GM19328 (cell line): ENCODE measurements around the gene HYOU1.
"Not testable (repeated sequence)": the region's sequence is repeated elsewhere in the genome, so short reads cannot be mapped to it uniquely, and the experiment has no call there.

ENCODE experiments used
- ATAC-seq: cut with Tn5 transposase; IDR thresholded peaks from one replicate; pipeline ENCODE4 v1.9.1; 2021; ENCODE audit warnings: mild to moderate bottlenecking, moderate library complexity; ENCODE audit not compliant: unreplicated experiment

HYOU1 gene

DNA sequence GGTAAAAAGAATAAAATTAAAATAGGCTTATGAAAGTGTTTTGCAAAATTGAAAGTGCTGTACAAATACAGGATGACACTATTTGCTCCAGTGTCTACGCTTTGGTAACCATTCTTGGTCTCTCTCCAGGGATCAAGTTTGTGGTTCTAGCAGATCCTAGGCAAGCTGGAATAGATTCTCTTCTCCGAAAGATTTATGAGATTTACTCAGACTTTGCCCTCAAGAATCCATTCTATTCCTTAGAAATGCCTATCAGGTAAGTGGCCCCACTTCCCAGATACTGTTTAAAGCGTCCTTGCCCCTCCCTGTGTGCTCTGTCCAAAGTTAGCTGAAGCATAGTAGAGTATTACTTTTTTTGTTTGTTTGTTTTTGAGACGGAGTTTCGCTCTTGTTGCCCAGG is 35.4 kb downstream of the HYOU1 start:
- no peak for ATAC-seq

DNA sequence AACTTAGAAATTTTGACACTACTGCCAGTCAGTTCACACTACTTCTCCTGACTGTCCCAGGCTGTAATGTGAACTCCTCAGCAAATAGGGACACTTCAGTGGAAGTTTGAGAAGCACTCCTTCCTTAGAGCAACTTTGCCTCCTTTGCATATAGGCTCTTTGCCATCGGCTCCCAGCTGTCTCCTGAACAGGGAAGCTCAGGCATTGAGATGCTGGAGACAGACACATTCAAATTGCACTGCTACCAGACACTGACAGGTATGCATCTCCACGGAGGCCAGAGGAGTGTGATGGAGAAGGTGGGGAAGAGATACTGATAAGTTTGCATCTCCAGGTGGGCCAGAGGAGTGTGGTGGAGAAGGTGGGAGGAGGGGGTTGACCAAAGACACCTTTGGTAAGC is 37.0 kb downstream of the HYOU1 start:
- no peak for ATAC-seq

DNA sequence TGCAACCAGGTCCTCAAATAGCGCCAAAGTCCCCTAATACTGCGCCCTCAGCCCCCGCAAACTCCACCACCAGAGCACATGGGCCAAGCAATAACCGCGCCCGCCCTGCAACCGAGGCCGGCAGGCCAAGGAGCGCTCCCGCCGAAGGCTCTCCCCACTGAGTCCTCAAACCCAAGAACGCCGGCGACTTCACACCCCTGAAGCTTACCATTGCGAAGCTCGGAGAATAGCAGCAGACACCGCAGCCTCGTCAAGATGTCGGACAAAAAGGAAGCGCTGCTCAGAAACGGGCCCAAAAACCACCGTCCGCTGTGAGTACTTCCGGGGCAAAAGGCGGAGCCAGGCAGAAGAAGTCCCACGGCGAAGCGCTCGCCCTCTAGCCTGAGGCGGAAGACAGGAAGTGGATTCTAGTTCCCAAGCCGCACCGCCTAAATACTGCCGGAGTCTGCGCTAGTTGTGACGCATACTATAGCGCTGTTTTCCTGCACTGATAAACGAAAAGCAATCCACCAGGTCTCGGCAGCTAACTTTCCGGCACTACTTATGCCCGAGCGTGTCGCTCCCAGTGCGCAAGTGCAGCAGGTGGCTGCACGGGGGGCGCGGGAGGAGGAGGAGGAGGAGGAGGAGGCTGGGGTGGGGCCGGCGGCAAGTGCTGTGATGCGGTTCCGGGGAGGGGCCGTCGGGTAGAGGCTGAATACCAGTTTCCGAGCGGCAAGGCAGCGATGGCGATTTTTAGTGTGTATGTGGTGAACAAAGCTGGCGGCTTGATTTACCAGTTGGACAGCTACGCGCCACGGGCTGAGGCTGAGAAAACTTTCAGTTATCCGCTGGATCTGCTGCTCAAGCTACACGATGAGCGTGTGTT is 38.7 kb downstream of the HYOU1 start, which contains the start of the genes RPS25 and TRAPPC4:
RPS25 (minus strand) TSS at position 270 of the 865 bp plus-strand sequence; CDS start at position 211, 59 bp downstream.
TRAPPC4 (plus strand) TSS at position 693 of the 865 bp plus-strand sequence; CDS start at position 723, 30 bp downstream.
- peak; percentile 76 for ATAC-seq

DNA sequence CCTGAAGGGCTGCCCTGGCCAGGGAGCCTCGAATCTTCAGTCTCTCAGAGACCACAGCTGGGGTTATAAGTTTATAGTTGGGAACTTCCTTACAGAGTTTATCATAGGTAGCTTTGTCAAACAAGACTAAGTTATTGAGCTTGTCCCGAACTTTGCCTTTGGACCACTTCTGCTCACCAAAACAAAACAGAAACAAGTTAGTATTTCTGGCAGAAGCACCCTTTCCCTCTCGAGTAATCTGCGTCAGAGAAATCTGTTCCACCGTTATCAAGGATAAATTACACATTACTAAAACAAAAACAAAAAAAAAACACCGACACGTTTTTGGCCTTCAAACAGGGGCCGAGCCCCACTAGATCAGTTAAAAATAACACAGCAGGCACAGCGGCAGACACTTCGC is 39.6 kb downstream of the HYOU1 start:
- not testable (repeated sequence) for ATAC-seq

DNA sequence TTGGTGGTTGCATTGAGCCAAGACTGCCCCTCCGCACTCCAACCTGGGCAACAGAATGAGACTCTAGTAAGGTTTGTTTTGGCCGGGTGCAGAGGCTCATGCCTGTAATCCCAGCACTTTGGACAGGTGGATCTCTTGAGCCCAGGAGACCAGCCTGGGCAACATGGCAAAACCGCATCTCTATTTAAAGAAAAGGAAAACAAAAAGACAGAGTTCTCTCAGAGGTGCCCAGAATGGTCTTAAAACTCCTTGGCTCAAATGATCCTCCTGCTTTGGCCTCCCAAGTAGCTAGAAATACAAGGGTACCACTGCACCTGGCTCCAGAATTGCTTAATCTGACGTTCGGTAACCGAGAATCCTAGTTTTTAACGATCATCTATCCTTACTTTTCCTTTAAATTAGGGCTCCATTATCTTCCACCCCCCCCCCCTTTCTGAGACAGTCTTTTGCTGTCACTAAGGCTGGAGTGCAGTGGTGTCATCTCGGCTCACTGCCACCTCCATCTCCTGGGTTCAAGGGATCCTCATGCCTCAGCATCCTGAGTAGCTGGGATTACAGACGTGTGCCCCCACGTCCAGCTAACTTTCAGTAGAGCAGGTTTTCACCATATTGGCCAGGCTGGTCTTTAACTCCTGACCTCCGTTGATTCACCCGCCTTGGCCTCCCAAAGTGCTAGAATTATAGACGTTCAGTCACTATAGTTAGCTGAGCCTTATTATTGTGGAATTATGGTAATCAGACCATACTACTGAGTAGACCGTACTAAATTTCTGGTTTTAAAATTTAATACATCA is 40.6 kb downstream of the HYOU1 start:
- no peak for ATAC-seq

DNA sequence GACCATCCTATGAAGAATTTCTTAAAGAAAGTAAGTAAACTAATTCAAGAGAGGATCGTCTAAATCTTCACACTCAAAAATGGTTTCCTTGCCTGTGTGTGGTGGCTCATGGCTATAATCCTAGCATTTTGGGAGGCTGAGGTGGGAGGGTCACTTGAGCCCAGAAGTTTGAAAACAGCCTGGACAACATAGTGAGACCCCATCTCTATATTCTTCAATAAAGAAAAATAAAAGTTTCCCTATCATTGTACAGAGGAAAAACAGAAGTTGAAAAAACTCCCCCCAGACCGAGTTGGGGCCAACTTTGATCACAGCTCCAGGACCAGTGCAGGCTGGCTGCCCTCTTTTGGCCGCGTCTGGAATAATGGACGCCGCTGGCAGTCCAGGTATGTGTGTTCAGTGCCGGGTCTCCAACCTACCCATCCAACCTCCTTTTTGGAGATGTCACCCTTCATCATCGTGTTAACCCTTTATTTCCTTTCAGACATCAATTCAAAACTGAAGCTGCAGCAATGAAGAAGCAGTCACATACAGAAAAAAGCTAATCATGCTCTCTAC is 41.9 kb downstream of the HYOU1 start:
- no peak for ATAC-seq

DNA sequence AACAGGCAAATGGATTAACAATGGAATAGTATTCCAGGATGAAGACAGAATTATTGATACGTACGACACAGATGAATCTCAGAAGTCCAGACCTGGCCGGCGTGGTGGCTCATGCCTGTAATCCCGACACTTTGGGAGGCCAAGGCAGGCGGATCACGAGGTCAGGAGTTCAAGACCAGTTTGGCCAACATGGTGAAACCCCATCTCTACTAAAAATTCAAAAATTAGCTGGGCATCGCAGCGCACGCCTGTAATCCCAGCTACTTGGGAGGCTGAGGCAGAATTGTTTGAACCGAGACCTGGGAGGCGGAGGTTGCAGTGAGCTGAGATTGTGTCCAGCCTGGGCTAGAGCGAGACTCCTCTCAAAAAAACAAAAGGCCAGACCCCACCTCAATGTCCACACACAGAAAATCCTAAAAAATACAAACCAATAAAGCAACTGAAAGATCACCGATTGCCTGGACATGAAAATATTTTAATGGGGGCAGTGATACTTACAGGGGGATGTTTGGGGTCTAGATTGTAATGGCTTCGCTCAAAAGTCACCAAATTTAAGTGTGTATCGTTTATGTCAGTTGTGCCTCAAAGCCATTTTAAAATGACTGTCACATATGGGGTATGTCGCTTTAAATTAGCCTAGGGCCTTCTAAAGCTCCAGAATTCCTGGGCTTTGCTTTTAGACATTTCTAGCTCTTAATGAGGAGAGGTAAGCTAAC is 42.6 kb downstream of the HYOU1 start:
- no peak for ATAC-seq

DNA sequence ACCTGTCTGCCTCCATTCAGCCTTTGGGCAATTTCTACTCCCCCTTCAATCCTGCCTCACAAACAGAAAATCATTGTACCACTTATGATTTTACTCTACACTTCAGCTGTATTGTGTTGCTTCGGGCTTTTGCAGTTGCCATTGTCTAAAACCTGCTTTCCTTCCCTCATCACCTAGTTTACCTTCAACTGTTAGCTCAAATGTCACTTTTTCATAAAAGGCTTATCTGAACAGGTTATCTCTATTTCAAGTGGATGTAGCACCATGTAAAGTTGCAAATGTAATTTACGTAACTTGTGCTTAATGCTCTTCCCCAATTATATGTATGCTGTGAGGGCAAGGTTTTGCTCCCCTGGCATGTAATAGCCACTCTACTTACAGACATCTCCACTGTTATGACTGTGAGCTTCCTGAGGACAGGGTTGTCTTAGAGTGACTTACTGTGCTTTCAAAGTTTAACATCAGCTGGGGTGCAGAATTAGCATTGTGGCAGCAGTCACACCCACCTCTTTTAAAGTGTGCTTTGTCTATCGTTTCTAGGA is 44.3 kb downstream of the HYOU1 start:
- ATAC-seq, result no peak

DNA sequence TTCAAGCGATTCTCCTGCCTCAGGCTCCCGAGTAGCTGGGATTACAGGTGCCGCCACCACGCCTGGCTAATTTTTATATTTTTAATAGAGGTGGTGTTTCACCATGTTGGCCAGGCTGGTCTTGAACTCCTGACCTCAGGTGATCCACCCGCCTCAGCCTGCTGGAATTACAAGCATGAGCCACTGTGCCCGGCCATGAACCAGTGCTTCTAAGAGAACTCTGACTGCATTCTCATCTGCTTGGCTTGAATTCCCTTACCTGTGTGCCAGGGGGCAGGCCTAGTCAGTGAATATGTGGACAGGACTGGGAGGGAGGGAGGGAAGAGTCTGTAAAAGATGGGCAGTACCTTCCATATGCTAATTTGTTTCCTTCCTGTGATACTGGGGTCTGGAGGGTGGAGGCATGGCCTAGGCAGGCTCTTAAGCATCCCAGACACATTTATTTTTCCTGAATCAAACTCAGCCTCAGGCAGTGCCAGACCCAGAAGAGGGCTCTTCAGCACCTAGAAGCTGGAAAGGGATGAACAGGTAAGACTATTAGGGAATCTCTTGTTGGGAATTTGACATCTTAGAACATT is 45.4 kb downstream of the HYOU1 start:
- ATAC-seq, result no peak

DNA sequence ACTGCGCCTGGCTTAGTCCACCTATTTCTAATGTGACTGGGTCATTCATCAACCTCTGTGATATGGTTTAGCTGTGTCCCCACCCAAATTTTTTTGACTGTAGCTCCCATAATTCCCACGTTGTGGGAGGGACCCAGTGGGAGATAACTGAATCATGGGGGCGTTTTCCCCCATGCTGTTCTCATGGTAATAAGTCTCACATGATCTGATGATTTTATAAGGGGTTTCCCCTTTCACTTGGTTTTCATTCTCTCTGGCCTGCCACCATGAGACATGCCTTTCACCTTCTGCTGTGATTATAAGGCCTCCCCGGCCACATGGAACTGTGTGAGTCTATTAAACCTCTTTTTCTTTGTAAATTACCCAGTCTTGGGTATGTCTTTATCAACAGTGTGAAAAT is 50.3 kb downstream of the HYOU1 start:
- no peak for ATAC-seq

DNA sequence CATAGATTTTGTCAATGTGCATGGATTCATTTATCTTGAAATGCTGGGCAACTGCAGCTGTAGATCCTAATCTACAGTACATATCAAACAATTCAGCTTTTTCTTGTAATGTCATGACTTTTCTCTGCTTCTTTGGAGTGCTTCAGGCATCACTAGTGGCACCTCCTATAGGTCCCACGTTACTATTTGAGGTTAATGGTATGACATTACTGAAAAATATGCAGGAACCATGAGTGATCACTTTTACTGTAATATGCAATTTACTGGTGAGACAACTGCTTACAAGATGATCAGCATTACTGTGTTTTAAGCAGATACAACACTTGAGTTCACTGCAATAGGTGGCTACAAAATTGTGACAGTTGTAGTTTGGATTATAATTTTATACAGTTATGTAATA is 56.1 kb downstream of the HYOU1 start:
- no peak for ATAC-seq

DNA sequence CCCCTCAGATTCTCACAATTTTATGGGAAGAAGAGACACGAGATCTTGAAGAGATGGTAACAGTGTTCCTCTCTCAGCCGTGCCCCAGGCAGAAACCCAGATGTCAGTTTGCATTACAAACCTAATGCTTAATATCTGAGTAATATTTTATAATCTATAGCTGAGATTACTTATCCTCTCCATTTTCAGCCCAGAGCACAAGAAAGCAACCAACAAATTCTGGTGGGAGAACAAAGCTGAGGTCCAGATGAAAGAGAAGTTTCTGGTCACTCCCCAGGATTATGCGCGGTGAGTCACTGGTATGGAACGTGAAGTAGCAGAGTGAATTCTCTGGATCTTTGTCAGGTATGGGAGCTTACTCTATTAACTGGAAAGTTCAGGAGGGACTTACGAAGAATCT is 58.2 kb downstream of the HYOU1 start:
- no peak for ATAC-seq

DNA sequence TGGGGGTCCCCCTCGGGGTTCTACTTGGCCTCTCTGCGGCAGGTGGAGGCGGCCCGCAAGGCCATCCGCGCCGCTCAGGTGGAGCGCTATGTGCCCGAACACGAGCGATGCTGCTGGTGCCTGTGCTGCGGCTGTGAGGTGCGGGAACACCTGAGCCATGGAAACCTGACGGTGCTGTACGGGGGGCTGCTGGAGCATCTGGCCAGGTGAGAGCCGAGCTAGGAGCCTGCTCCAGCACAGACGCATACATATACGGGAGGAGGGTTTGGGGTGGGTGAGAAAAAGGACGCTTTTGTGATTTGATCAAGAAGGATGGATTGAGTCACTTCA is 58.7 kb downstream of the HYOU1 start:
- ATAC-seq, result peak; percentile 8

DNA sequence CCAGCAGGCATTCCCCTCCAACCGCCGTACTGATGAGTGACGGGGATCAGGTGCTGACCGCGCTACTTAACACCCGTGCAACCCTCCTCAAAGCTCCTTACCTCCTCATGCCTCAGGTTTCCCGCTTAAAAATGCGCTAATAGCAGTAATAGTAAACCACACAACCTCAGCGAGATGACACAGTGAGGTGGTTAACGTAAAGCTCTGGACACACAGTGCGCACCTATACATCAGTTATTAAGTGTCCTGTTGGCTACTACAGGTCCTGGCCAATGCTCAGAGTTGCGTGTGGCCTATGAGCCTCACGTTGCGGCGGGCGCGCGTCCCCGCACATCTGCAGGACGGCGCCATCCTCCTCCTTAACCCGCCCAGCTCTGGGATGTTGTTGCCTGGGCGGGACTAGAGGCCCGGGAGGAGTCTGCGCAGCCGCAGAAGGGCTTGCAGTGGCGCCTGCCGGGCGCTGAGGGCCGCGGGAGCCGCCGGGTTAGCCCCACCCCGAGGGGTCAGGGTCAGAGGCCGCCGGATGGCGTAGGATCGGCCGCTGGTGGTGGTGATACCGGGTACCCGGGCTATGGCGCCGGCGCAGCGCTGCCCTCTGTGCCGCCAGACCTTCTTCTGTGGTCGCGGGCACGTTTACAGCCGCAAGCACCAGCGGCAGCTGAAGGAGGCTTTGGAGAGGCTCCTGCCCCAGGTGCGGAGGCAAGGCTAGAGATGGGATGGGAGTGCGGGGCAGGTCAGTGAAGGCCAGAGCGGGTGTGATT is 59.2 kb downstream of the HYOU1 start, which contains the start of gene CENATAC:
CENATAC (plus strand) TSS at position 512 of the 761 bp plus-strand sequence; CDS start at position 572, 60 bp downstream.
- peak; percentile 92 for ATAC-seq

DNA sequence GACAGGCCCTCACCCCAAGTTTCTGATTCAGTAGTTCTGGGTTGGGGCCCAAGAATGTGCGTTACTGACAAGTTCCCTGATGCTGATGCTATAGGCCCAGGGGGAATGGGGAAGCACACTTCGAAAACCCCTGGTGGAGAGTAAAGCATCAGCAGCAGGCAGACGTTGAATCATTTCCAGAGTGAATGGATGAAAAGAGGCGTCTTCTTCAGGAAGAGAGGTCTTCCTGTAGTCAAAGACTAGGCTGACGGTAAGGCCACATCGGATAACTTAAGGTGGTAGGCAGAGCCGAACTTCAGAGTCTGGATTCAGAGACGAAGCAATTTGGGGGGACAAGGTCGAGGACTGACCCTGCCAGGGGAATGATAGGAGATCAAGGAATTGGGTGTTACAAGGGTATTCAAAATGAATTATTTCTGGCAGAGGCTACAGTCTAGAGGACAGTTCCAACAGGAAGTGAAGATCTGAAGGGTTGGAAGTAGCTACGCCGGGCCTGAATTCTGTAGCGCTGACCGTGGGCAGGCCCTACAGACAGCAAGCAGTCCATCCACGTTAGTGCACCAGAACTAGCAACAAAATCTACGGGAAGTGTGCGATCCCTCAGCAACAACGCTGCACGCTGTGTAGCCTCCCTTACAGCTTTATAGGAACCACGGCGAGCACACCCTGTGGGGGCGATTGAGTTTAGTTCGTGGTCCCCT is 59.9 kb downstream of the HYOU1 start:
- no peak for ATAC-seq
